ENCODE measurements around the gene FHIT. TPM values are rescaled to one million over a fixed set of nuclear protein-coding genes. Genes with fewer than 3 reads are reported as not detected.

The FHIT gene
- total RNA-seq, 1 donor from 2014 or later = 23.8 TPM

DNA sequence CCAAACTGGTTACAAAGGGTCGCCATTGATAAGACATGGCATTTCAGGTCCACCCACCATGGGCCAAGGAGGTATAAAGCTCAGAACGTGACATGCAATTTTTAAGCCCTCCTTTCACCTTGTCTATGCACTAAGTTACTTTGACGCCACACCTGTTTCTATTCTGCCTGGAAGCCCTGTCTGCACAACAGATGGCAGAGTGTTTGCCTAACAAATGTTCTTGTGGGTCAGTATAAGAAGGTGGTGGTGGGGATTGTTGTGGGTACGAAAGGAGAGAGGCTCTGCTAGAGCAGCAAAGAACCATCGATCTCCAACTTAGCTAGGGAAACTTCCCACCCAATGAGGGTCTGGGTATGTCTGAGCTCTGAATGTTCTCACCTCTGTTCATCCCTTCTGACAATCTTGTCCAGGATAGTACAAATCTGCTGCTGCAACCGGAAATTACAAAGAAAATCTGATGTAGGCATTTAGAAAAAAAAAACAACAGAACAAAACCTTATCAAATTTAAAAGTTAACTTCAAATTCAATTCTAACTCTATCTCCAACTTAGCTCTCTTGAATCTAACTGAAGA lies 1256.4 kb downstream of the FHIT start:
- Mint-ChIP-seq H3K4me3 (peak overlapping the region; percentile 10), H3K9me3 (peaks cover 4% of the 10 kb centered on the region), H3K27me3 (no peaks in the 10 kb centered on the region), H3K36me3 (ENCODE audit: low read depth) (peaks cover 53% of the 10 kb centered on the region), H3K4me1 (peaks cover 36% of the 10 kb centered on the region), H3K27ac (peak overlapping the region; percentile 64)
- intact Hi-C loops (cut with micrococcal nuclease) = loop anchor here (1.0 kb wide), 1 partner anchor 15 kb away; no protein-coding TSS in a partner anchor
- no peak for DNase-seq

DNA sequence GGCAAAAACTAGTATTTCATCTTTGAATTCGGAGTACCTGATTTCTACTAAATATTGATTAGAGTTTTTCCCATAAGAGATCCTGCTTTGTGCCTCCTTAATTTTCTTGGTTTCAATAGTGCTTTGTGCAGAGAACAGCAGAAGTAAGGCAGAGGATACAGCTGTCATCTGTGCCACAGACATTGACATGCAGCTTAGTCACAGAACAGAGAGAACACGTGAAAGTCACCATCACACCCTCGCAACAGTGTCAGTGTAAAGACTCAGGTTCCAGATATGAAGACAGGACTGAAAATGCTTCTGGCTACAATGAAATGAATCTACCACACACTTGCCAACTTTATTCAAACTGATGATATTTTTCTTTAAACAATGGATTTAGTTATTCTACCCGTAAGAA lies 1258.7 kb downstream of the FHIT start:
- Mint-ChIP-seq H3K27ac (no peak overlapping the region), H3K9me3 (peaks cover 10% of the 10 kb centered on the region), H3K27me3 (no peaks in the 10 kb centered on the region), H3K4me3 (no peak overlapping the region), H3K4me1 (peaks cover 43% of the 10 kb centered on the region), H3K36me3 (ENCODE audit: low read depth) (peaks cover 49% of the 10 kb centered on the region)
- intact Hi-C loops (cut with micrococcal nuclease) = no loop called here
- DNase-seq = no peak

DNA sequence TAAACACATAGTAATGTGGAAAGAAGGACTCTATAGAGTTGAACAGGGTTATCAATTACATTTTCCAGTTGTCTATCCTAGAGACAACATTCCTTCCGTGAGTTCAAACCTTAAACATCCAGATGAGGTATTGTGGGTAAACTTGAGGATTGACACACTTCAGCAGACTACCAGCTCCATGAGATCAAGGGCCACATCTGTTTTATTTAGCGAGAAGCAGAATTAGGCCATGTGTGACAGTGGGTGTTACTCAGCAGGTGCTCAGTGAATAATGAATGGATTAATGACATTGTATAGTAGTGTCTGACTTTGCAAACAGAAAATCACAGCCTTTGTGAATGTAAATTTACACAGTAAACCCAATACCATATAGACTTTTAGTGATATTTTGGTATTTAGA lies 1260.3 kb downstream of the FHIT start:
- H3K9me3 Mint-ChIP-seq = peaks cover 10% of the 10 kb centered on the region
- peaks cover 39% of the 10 kb centered on the region for H3K4me1 Mint-ChIP-seq
- no peak overlapping the region for H3K4me3 Mint-ChIP-seq
- peaks cover 44% of the 10 kb centered on the region for H3K36me3 Mint-ChIP-seq (ENCODE audit: low read depth)
- DNase-seq = no peak
- no peaks in the 10 kb centered on the region for H3K27me3 Mint-ChIP-seq
- no peak overlapping the region for H3K27ac Mint-ChIP-seq
- intact Hi-C loops (cut with micrococcal nuclease) = no loop called here

DNA sequence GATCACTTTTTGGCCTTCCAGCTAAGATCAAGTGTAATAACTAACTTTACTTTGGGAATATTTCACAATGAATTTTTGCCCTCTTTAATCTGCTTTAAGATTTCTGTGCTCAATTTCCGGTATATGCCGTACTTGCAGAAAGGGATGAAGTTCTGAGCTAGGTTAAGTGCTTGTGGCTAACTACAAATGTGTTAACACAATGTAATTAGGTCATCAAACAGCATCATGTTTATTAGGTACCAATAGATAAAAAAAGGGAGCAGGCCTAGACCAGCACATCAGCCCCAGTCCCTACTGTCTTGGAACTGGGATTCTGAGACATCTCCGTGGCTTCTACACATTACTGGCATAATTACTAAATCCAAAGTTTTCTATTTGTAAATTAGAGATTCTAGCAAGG lies 1268.7 kb downstream of the FHIT start:
- H3K36me3 Mint-ChIP-seq (ENCODE audit: low read depth) = peaks cover 47% of the 10 kb centered on the region
- H3K4me1 Mint-ChIP-seq = peaks cover 38% of the 10 kb centered on the region
- intact Hi-C loops (cut with micrococcal nuclease) = no loop called here

DNA sequence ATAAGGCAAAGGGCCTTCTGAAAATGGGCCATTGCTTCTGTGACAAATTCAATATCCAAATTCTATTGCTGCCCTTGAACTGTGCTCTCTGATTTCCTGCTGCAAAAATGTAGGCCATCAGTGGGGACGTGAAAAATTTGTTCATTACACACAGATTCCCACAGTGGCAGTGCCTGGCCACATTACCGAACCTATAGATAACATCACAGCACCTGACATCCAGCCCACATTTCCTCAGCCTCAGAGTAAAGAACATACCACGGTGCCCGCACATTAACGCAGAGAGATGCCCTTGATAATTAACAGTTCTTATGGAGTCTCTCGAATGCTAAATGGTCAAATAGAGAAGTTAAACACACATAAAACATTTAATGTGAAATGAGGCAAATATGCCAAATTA lies 1269.9 kb downstream of the FHIT start:
- Mint-ChIP-seq H3K4me3 (peak overlapping the region; percentile 6), H3K27me3 (no peaks in the 10 kb centered on the region), H3K9me3 (peaks cover 12% of the 10 kb centered on the region), H3K36me3 (ENCODE audit: low read depth) (peaks cover 54% of the 10 kb centered on the region), H3K4me1 (peaks cover 39% of the 10 kb centered on the region), H3K27ac (peak overlapping the region; percentile 10)
- no peak for DNase-seq
- intact Hi-C loops (cut with micrococcal nuclease) = no loop called here

More for the DNA sequence above, 1268.7 kb downstream of the FHIT start:
- Mint-ChIP-seq H3K27ac (peak overlapping the region; percentile 15), H3K9me3 (peaks cover 7% of the 10 kb centered on the region), H3K27me3 (no peaks in the 10 kb centered on the region), H3K4me3 (no peak overlapping the region)
- DNase-seq = no peak

DNA sequence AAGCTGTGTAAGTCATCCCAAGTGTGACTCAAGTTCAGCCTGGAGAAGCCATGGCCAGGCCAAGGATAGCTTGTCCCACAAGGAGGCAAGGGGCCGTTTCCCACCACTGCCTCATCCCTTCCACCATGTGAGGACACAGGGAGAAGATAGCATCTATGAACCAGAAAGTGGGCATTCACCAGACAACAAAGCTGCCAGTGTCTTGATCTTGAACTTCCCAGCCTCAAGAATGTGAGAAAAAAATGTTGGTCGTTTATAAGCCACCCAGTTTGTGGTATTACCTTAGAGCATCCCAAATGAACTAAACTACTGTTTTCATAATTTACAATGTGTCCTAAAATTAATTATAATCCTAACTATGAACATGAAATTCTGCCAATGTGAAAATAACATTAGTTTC lies 1270.7 kb downstream of the FHIT start:
- intact Hi-C loops (cut with micrococcal nuclease) = no loop called here
- no peaks in the 10 kb centered on the region for H3K27me3 Mint-ChIP-seq
- peak overlapping the region; percentile 78 for H3K4me3 Mint-ChIP-seq
- H3K27ac Mint-ChIP-seq = peak overlapping the region; percentile 97
- H3K9me3 Mint-ChIP-seq = peaks cover 15% of the 10 kb centered on the region
- peaks cover 56% of the 10 kb centered on the region for H3K36me3 Mint-ChIP-seq (ENCODE audit: low read depth)
- H3K4me1 Mint-ChIP-seq = peaks cover 34% of the 10 kb centered on the region
- no peak for DNase-seq

DNA sequence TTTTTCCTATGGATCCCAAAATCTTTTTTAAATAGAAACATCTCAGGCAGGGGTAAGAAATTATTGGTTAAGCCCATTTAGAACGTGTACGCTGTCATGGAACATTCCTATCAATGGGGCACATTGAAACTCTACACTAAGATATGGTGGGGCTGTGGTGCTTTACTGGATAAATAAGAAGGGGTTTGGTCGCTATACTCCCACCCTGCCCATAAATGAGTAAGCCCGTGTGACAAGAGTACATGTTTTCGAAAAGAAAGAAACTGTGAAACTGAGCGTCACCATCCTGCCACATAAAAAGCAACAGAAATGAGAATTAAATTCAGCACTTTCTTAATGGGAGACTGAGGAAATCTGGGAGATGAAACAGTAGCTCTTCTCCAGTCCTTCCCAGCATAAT lies 1271.7 kb downstream of the FHIT start:
- Mint-ChIP-seq H3K27ac (peak overlapping the region; percentile 97), H3K4me1 (peaks cover 32% of the 10 kb centered on the region), H3K27me3 (no peaks in the 10 kb centered on the region), H3K36me3 (ENCODE audit: low read depth) (peaks cover 53% of the 10 kb centered on the region), H3K9me3 (peaks cover 16% of the 10 kb centered on the region), H3K4me3 (peak overlapping the region; percentile 78)
- DNase-seq = peak; percentile 62
- intact Hi-C loops (cut with micrococcal nuclease) = loop anchor here (1.0 to 2.0 kb wide), 12 partner anchors 31 to 693 kb away; no protein-coding TSS in a partner anchor

DNA sequence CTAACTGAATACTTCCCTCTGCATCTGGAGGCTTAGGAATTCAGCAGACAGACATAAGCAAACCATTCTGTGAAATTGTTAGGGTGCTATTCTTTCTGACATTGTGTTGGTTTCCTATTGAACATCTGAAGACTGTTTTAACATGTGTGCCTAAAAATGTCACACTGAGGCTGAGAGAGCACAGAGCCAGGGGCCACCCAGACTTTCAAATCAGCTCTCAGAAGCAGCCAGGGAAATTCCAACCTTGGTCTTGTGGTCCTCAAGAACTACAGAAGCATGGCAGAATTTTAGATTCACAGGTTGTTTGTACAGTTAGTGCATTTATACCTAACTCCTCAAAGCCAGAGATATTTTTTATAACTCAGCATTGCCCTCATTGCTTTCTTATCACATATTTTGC lies 1272.3 kb downstream of the FHIT start:
- Mint-ChIP-seq H3K27ac (peak overlapping the region; percentile 97), H3K9me3 (peaks cover 21% of the 10 kb centered on the region), H3K4me1 (peaks cover 33% of the 10 kb centered on the region), H3K27me3 (no peaks in the 10 kb centered on the region), H3K4me3 (peak overlapping the region; percentile 78), H3K36me3 (ENCODE audit: low read depth) (peaks cover 53% of the 10 kb centered on the region)
- intact Hi-C loops (cut with micrococcal nuclease) = loop anchor here (1.0 to 2.0 kb wide), 12 partner anchors 31 to 693 kb away; no protein-coding TSS in a partner anchor
- DNase-seq = peak; percentile 81

DNA sequence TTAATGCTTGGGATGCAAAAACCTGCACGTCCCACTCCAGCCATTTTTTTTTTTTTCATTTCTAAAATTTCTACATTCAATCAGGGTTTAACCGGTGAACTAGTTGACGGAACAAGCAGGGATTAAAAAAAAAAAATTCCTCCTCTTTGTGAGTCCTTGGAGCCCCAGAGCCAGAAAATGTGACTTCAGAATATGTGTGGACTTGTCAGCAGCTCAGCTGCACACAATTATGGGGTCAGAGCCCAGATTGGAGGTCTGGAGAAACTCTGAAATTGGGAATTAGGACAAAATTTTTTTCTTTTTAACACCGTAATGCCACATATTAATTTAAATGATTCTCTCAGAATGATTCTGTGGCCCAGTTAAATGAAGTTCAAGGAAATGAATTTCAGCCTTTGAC lies 1280.5 kb downstream of the FHIT start:
- Mint-ChIP-seq H3K9me3 (peaks cover 32% of the 10 kb centered on the region), H3K4me1 (peaks cover 5% of the 10 kb centered on the region), H3K4me3 (no peak overlapping the region), H3K36me3 (ENCODE audit: low read depth) (peaks cover 55% of the 10 kb centered on the region), H3K27me3 (no peaks in the 10 kb centered on the region), H3K27ac (no peak overlapping the region)
- DNase-seq = no peak
- intact Hi-C loops (cut with micrococcal nuclease) = no loop called here

DNA sequence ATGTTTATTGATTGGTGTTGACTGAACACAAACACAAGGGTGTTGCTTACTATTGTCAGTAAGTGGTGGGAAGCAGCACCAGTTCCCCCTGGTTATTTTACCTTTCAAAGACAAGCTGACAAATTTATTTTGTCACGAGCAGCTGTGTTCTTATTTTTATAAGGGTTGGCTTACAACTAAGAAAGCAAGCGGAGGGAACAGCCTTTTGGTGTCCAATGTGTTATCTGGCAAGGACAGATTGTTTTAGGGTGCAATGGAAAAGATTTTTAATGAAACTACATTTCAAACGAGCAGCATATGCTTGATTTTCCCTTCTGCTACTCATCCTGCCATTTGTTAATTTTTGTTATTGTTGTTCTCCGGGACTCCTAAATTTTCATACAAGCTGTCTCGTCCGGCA lies 1280.9 kb downstream of the FHIT start:
- intact Hi-C loops (cut with micrococcal nuclease) = no loop called here
- DNase-seq = no peak
- H3K9me3 Mint-ChIP-seq = peaks cover 32% of the 10 kb centered on the region
- peaks cover 53% of the 10 kb centered on the region for H3K36me3 Mint-ChIP-seq (ENCODE audit: low read depth)
- H3K4me1 Mint-ChIP-seq = peaks cover 5% of the 10 kb centered on the region
- H3K27me3 Mint-ChIP-seq = no peaks in the 10 kb centered on the region
- no peak overlapping the region for H3K4me3 Mint-ChIP-seq
- no peak overlapping the region for H3K27ac Mint-ChIP-seq

DNA sequence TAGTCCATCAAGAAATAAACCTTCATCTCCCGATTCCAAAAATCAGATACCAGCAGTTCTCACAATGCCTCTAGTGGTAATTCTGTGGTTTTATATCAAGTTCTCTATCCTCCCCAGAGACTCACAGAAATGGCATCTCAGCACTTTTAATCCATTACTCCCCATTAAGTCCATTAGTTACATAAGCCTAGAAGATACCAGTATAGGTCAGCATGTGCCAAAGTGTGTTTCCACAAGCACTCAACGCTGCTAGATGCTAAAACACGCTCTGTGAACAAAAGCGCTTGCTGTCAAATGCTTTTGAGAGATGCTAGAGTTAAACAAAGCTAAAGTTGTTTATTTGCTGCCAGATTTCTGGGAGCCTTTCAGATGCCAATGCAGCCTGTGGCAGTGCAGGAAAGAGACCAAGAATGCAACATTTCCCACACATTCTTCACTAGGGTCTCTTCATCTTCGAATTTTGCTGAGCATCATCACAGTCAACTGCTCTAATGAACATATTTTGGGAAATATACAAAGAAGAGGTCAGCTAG lies 1282.7 kb downstream of the FHIT start:
- Mint-ChIP-seq H3K27ac (no peak overlapping the region), H3K4me1 (peaks cover 3% of the 10 kb centered on the region), H3K36me3 (ENCODE audit: low read depth) (peaks cover 45% of the 10 kb centered on the region), H3K27me3 (no peaks in the 10 kb centered on the region), H3K9me3 (peaks cover 19% of the 10 kb centered on the region), H3K4me3 (no peak overlapping the region)
- DNase-seq = no peak
- intact Hi-C loops (cut with micrococcal nuclease) = no loop called here

DNA sequence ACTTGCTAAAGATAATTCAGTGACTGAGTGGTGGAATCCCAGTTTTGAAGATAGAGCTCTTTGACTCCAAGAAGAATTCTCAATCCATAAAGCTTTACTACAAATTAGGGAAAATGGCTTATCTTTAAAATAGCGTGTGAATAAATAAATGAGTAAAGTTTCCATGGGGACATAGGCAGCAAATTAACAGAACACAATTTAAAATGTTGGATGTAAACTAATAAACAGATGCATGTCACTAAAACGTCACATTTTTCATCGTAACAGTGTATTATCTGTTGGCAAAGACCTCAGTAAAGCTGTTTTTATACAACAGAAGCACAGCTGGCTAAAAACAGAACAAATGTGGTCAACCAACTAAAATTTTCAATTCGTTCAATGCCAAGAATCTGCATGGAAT lies 1287.6 kb downstream of the FHIT start:
- Mint-ChIP-seq H3K27me3 (no peaks in the 10 kb centered on the region), H3K4me3 (no peak overlapping the region), H3K36me3 (ENCODE audit: low read depth) (peaks cover 44% of the 10 kb centered on the region), H3K4me1 (peaks cover 12% of the 10 kb centered on the region), H3K27ac (no peak overlapping the region), H3K9me3 (peaks cover 10% of the 10 kb centered on the region)
- no peak for DNase-seq
- intact Hi-C loops (cut with micrococcal nuclease) = no loop called here

DNA sequence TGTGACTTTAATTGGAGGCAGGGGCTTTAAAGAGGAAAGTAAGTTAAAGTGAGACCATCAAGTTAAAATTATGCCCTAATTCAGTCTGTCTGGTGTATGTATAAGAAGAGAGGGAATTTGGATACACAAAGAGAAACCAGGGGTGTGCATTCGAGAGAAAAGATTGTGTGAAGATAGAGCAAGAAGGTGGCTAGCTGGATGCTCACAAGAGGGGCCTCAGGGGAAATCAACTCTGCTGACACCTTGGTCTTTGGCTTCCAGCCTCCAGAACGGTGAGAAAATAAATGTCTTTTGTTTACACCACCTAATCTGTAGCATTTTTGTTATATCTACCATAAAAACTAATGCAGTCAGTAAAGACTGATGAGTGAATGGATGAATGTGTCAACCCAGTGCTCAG lies 1294.1 kb downstream of the FHIT start:
- Mint-ChIP-seq H3K27me3 (no peaks in the 10 kb centered on the region), H3K27ac (no peak overlapping the region), H3K36me3 (ENCODE audit: low read depth) (peaks cover 73% of the 10 kb centered on the region), H3K9me3 (peaks cover 37% of the 10 kb centered on the region), H3K4me3 (no peak overlapping the region), H3K4me1 (peaks cover 24% of the 10 kb centered on the region)
- DNase-seq = no peak
- intact Hi-C loops (cut with micrococcal nuclease) = no loop called here

DNA sequence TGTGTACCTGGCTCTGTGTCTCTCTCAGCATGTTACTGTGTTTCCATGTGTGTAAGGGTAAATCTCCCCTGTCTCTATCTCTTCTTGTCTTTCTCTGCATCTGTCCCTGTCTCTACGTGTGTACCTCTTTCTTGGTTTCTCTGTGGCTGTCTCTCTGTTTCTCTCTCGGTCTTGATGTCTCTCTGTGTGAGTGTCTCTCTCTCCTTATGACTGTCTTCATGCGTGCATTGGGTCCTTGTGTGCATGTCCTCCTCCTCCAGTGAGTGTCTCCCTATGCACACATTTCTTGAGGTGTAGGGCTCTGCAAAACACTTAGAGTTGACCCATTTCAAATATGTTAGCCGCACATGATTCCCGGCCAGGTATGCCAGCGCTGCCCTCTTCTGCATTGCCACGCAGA lies 1298.1 kb downstream of the FHIT start:
- intact Hi-C loops (cut with micrococcal nuclease) = no loop called here
- no peak for DNase-seq
- Mint-ChIP-seq H3K27ac (peak overlapping the region; percentile 42), H3K4me1 (peaks cover 18% of the 10 kb centered on the region), H3K4me3 (no peak overlapping the region), H3K27me3 (no peaks in the 10 kb centered on the region), H3K9me3 (peaks cover 43% of the 10 kb centered on the region), H3K36me3 (ENCODE audit: low read depth) (peaks cover 66% of the 10 kb centered on the region)

DNA sequence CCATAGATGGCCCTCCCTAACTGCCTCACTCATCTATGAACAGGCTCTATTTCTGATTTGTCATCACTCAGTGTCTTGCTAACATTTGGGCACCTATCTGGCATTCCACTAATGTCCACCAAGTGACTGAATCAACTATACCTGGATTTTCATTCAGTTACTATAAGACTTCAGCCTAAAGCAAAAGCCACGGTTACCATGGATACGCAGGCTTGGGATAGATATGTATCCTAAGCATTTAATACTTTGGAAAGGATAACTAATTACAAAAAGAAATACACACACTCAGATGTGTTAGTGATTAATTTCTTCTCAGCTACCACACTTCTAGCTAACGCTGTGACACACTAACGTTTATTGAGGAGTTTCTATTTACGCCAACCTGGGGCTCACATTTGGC lies 1301.9 kb downstream of the FHIT start:
- DNase-seq = no peak
- peaks cover 65% of the 10 kb centered on the region for H3K36me3 Mint-ChIP-seq (ENCODE audit: low read depth)
- H3K27ac Mint-ChIP-seq = no peak overlapping the region
- no peaks in the 10 kb centered on the region for H3K27me3 Mint-ChIP-seq
- no peak overlapping the region for H3K4me3 Mint-ChIP-seq
- peaks cover 5% of the 10 kb centered on the region for H3K4me1 Mint-ChIP-seq
- H3K9me3 Mint-ChIP-seq = peaks cover 54% of the 10 kb centered on the region
- intact Hi-C loops (cut with micrococcal nuclease) = no loop called here
